A673 (cell line): ENCODE results near the gene TERB1. TPM values are rescaled to one million over a fixed set of nuclear protein-coding genes. Genes with fewer than 3 reads are reported as not detected.
A peak's percentile ranks its signal among the peaks of the same experiment; 100 is the strongest.

Experiments used
- BruUV-seq: library from RNA; stranded (reverse); fragments of 400-500 nt; replicated peaks from 2 replicates; lab custom pipeline; 2021; lab: Mats Ljungman, UMichigan
- CTCF ChIA-PET: fragments of 300-600 bp; sonication (Branson Sonifier 250); formaldehyde crosslinking; loops from one replicate; lab custom pipeline; 2022; ENCODE audit warnings: antibody characterized with exemption; lab: Charles Lee
- POLR2A ChIA-PET: fragments of 300-600 bp; sonication (Branson Sonifier 250); formaldehyde crosslinking; loops from one replicate; lab custom pipeline; 2022; ENCODE audit warnings: antibody characterized with exemption; ENCODE audit not compliant: low non-redundant PET; lab: Charles Lee
- DNase-seq: peaks from one replicate; pipeline ENCODE4 v3.0.0-alpha.2; 2015; ENCODE audit warnings: low spot score
- H3K27ac ChIP-seq: fragments of 200-600 bp; sonication (generic); 2 replicates; pipeline ENCODE4 v1.5.1; 2016; ENCODE audit warnings: mixed run types, low read depth, mild to moderate bottlenecking, mixed read lengths, antibody characterized with exemption, low read length; ENCODE audit not compliant: poor library complexity, severe bottlenecking
- H3K27me3 ChIP-seq: fragments of 200-600 bp; sonication (generic); replicated peaks from 2 replicates; pipeline ENCODE4 v1.6.1; 2017; ENCODE audit warnings: mixed run types, low read depth, mild to moderate bottlenecking, mixed read lengths, antibody characterized with exemption, low read length; ENCODE audit not compliant: insufficient read depth, poor library complexity
- H3K36me3 ChIP-seq: fragments of 200-600 bp; sonication (generic); 2 replicates; pipeline ENCODE4 v1.6.1; 2016; ENCODE audit warnings: mixed run types, mild to moderate bottlenecking, mixed read lengths, antibody characterized with exemption, low read length; ENCODE audit not compliant: insufficient read depth, poor library complexity, severe bottlenecking
- H3K4me1 ChIP-seq: fragments of 200-600 bp; sonication (generic); 2 replicates; pipeline ENCODE4 v1.6.1; 2017; ENCODE audit warnings: mixed run types, mild to moderate bottlenecking, mixed read lengths, antibody characterized with exemption, low read length; ENCODE audit not compliant: insufficient read depth, poor library complexity, severe bottlenecking
- H3K4me3 ChIP-seq: fragments of 200-600 bp; sonication (generic); 2 replicates; pipeline ENCODE4 v1.5.1; 2016; ENCODE audit warnings: low read depth, mixed run types, mild to moderate bottlenecking, mixed read lengths, low read length; ENCODE audit not compliant: poor library complexity, severe bottlenecking
- H3K9me3 ChIP-seq: fragments of 200-600 bp; sonication (generic); 2 replicates; pipeline ENCODE4 v1.6.1; 2016; ENCODE audit warnings: mixed run types, low read depth, mild to moderate bottlenecking, mixed read lengths, antibody characterized with exemption, low read length; ENCODE audit not compliant: poor library complexity, severe bottlenecking
- CTCF ChIP-seq: fragments of 300-800, 200-600 bp; sonication (generic); conservative IDR thresholded peaks from 2 replicates; pipeline ENCODE4 v1.5.1; 2017; ENCODE audit warnings: low read depth, mild to moderate bottlenecking, antibody characterized with exemption, low read length, moderate library complexity, mixed read lengths
- EZH2 ChIP-seq: fragments of 200-600 bp; sonication (generic); IDR thresholded peaks from 2 replicates; pipeline ENCODE4 v1.6.1; 2017; ENCODE audit warnings: borderline replicate concordance, low read depth, mild to moderate bottlenecking, mixed read lengths, antibody characterized with exemption, low read length; ENCODE audit not compliant: poor library complexity, severe bottlenecking
- intact Hi-C: fragments of 100-400 bp; cut with micrococcal nuclease; formaldehyde crosslinking; loops from one replicate; pipeline ENCODE4 v1.10.0; 2022; ENCODE audit not compliant: unreplicated experiment
- total RNA-seq: library from RNA; stranded (reverse); gene quantifications from 2 replicates; pipeline ENCODE4 v1.2.3, GENCODE V29; 2021

TERB1 gene
- total RNA-seq, 1 experiment from 2014 or later, result not detected

GRCh38 chr16:66844009-66844341, 42.6 kb upstream of the TERB1 start:
- Histone ChIP-seq H3K4me3 (peak overlapping the region; percentile 53), H3K27ac (no peak overlapping the region), H3K4me1 (peaks cover 19% of the 10 kb centered on the region), H3K36me3 (no peaks in the 10 kb centered on the region), H3K27me3 (peaks cover 19% of the 10 kb centered on the region), H3K9me3 (no peaks in the 10 kb centered on the region)
- CTCF ChIA-PET, result no interaction called here
- TF ChIP-seq EZH2 (no peak), CTCF (no peak)
- intact Hi-C loops, result no loop called here
- POLR2A ChIA-PET, result no interaction called here
- DNase-seq, result no peak
- BruUV-seq, result no TSS peak

GRCh38 chr16:66843191-66843590, 41.8 kb upstream of the TERB1 start:
- no peaks in the 10 kb centered on the region for H3K9me3 ChIP-seq
- CTCF ChIA-PET, result interaction anchor here (0.6 kb wide), 1 partner anchor 25 kb away, joined by 3 read pairs; no protein-coding TSS in a partner anchor
- POLR2A ChIA-PET, result no interaction called here
- no peak overlapping the region for H3K4me3 ChIP-seq
- no peak for TF ChIP-seq EZH2
- TF ChIP-seq CTCF, result no peak
- intact Hi-C loops, result no loop called here
- H3K36me3 ChIP-seq, result no peaks in the 10 kb centered on the region
- H3K27me3 ChIP-seq, result peaks cover 19% of the 10 kb centered on the region
- peaks cover 19% of the 10 kb centered on the region for H3K4me1 ChIP-seq
- no TSS peak for BruUV-seq
- DNase-seq, result no peak
- H3K27ac ChIP-seq, result no peak overlapping the region

GRCh38 chr16:66842765-66843164, 41.4 kb upstream of the TERB1 start:
- H3K4me3 ChIP-seq, result no peak overlapping the region
- H3K27me3 ChIP-seq, result peaks cover 19% of the 10 kb centered on the region
- H3K36me3 ChIP-seq, result no peaks in the 10 kb centered on the region
- ChIA-PET CTCF (interaction anchor here (0.6 kb wide), 1 partner anchor 25 kb away, joined by 3 read pairs; no protein-coding TSS in a partner anchor), POLR2A (no interaction called here)
- TF ChIP-seq EZH2, result no peak
- BruUV-seq, result no TSS peak
- H3K9me3 ChIP-seq, result no peaks in the 10 kb centered on the region
- no peak for DNase-seq
- intact Hi-C loops, result no loop called here
- H3K27ac ChIP-seq, result no peak overlapping the region
- H3K4me1 ChIP-seq, result peaks cover 19% of the 10 kb centered on the region

- Histone ChIP-seq H3K9me3 (no peaks in the 10 kb centered on the region), H3K27me3 (peaks cover 19% of the 10 kb centered on the region), H3K4me3 (no peak overlapping the region), H3K4me1 (peaks cover 19% of the 10 kb centered on the region), H3K36me3 (no peaks in the 10 kb centered on the region), H3K27ac (no peak overlapping the region)
- BruUV-seq, result no TSS peak
- intact Hi-C loops, result no loop called here
- CTCF ChIA-PET, result interaction anchor here (1.6 kb wide), 1 partner anchor 11 kb away, joined by 6 read pairs; the partner anchor contains the start of gene NAE1
- DNase-seq, result no peak
- POLR2A ChIA-PET, result no interaction called here
- no peak for TF ChIP-seq EZH2
- TF ChIP-seq CTCF, result no peak
These were observed 40.0 kb upstream of the TERB1 start for GRCh38 chr16:66841366-66841765.
